Mesenteric fat pad (tissue), 1 donor: Measurements from ENCODE around the gene HOXC5. TPM values are rescaled to one million over a fixed set of nuclear protein-coding genes. Genes with fewer than 3 reads are reported as not detected.

Source experiments
- DNase-seq: peaks from one replicate; pipeline ENCODE4 v3.0.0-alpha.2; 2020; ENCODE audit warnings: low spot score
- long read RNA-seq: library from polyadenylated mRNA; unstranded; transcript quantifications from one replicate; pipeline ENCODE4 v2.0.0, GENCODE V29; 2020
- total RNA-seq: library from RNA; stranded (reverse); fragmentation: NEBNext Ultra II Directional; extraction: Animal tissue kit (Norgen Biotek cat#: 25700); gene quantifications from one replicate; pipeline ENCODE4 v1.2.1, GENCODE V29; 2021
- donor health status: DM: yes; HTN: yes; CAD: no.

The HOXC5 gene
- total RNA-seq: 0.55 TPM
- long read RNA-seq, partial matches to known transcripts: 0 of 3 reads
- long read RNA-seq, other reads (novel, unspliced or antisense): 0 of 3 reads

- no peak for DNase-seq
Measured at GRCh38 chr12:54032627-54033100, at the start of gene HOXC5. HOXC5 (plus strand) TSS chr12:54033050; CDS start chr12:54033123, 73 bp downstream.

DNA sequence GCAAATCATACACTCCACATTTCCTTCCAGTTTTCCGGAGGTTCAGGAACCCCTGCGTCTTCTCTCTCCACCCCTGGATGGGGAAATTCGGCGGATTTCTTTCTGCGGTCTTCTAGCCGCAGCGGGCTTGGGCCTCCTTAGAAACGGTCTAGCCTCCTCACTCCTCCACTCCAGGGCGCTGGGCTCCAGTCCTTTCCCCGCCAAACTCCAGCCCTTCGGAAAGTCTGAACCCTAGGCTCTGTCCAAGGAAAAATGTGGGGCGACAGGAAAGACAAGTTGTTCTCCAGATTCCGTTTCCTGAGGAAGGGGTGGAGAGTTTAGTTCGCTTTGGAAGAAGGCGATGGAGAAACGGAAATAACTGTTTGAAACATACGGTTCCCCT lies 49.3 kb upstream of the HOXC5 start:
- DNase-seq: no peak

DNA sequence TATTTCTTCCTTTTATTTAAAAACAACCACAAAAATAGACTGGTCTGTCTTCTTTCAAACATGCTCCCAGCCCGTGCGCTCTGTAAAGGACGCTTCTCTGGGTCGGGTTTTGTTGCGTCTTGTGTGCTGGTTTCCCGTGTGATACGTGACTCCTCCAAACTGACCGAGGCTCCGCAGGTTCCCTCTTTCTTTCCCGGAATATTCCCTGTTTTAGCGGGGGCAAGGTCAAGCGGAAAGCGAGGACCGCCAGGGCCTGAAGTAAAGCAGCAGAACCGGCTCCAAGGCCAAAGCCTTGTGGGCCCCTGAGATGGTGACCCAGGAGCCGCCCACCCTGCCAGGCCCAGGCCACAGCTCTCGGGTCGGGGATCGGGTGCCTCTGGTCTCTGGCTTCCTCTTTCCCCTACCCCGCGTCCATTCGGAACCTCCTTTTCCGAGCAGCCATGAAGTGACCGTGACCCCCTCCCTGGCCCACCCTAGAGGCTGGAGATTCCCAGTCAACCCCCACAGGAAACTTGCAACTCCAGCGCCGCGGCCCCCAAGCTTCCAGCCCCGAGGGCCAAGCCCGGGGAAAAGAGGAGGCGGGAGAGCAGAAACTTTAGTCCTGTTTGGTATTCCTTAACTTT lies 48.8 kb upstream of the HOXC5 start:
- no peak for DNase-seq

DNA sequence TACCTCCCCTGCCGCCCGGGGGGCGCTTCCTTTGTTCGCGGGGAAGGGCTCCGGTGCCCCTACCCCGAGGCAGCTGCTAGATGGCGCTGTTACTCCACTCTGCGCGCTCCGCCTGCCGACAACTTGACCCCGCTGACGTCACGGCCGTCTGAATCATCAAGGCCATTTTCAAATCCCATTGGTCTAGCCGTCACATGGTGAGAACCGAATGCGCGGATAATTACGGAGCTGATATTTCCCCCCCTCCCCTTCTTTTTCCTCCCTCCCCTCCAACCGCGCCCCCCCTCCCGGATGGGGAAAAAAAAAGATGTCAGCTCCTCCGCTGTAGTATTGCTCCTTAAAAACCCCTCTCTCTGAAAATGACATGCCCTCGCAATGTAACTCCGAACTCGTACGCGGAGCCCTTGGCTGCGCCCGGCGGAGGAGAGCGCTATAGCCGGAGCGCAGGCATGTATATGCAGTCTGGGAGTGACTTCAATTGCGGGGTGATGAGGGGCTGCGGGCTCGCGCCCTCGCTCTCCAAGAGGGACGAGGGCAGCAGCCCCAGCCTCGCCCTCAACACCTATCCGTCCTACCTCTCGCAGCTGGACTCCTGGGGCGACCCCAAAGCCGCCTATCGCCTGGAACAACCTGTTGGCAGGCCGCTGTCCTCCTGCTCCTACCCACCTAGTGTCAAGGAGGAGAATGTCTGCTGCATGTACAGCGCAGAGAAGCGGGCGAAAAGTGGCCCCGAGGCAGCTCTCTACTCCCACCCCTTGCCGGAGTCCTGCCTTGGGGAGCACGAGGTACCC lies 47.8 kb upstream of the HOXC5 start, which contains the start of gene HOXC10:
Gene HOXC10 (plus strand): TSS at position 246 of the 791 bp plus-strand sequence. CDS start 114 bp downstream, at position 360.
- no peak for DNase-seq

GRCh38 chr12:53985692-53985993 lies 47.2 kb upstream of the HOXC5 start:
- no peak for DNase-seq

- DNase-seq: no peak
Measured at GRCh38 chr12:53985994-53986685, 46.7 kb upstream of the HOXC5 start.

DNA sequence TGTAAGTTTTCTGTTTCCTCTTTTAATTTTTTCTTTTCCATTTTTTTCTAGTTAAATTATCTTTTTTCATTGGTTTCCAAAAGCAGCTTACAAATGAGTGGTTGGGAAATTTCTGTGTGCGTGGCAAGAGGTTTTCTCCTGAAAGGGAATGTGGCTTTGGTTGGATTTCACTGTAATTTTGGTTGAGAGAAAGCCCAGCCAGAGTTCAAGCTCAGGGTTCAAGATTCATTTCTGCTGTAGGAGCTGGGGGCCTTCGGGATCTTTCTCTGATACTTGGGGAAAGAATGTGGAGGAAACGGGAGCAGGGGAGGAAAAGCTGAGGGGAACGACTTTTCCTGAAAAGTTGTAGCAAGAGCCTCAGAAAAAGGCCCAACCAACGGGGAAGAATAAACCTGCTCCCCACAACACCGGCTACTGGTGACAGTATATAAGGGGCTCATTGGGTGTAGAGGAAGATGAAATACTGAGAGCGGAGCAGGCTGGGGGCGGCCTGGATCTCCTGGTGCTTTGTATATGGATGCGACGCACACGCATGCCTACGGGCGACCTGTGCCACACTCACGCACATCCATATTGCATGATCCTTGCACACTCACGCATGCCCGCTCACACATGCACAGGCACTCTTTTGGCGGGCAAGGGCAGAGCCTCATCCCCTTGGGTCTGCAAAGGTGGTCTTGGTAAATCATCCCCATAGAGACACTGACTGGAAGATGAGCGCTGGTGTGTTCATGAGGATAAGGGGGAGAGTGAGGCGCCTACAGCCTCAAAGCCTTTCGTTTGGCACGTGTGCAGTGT lies 46.0 kb upstream of the HOXC5 start:
- DNase-seq: no peak

DNA sequence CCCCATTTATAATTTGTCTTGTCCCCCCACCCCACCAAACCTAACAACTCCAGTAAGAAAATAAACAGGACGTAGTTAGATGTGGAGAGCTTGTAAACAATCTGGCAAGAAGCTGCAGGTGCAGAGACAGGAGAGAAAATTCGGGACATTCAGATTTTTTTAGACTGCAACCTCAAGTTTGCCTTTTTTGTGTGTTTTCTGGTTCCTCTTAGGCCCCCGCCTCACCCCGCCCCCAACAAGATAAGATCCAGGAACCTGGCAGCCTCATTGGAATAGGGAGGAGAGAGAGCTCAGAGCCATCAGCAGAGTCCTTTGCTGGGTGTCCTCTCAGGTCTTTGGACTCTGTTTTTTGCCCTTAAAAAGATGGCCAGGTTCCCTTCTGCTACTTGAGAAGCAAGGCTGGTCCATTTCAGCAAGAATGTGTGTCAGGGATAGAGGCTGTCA lies 45.0 kb upstream of the HOXC5 start:
- DNase-seq: no peak

DNA sequence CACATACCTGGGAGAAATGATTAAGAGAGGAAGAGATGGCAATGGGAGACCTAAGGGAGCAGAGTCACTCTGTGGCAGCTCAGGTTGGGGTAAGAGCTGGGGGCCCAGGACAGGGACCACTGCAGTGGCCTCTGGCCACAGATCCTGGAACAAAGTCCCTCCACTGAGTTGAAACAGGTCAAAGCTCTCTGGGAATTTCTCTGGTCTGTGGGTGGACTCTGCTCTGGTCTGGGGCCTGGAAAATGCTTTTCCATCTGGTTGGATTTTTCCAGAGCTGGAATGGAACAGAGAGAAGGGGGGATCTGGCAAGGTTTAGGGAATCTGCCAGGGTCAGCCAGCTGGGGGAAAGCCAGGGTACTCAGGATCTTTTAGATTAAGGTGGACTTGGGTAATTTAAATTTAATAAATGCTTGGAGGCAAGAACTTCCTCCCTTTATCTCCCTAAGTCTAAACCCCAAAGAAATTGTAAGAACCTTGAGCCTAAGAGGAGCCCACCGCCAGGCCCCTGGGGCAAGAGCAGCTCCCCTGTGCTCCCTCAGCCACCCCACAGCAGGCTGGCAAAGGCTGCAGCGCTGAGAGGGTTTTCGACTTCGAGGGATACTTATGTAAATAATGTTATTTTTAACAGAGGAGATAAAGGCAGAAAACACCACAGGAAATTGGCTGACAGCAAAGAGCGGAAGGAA lies 44.2 kb upstream of the HOXC5 start:
- DNase-seq: no peak

- no peak for DNase-seq
Measured at GRCh38 chr12:53989227-53990113, 43.4 kb upstream of the HOXC5 start.

DNA sequence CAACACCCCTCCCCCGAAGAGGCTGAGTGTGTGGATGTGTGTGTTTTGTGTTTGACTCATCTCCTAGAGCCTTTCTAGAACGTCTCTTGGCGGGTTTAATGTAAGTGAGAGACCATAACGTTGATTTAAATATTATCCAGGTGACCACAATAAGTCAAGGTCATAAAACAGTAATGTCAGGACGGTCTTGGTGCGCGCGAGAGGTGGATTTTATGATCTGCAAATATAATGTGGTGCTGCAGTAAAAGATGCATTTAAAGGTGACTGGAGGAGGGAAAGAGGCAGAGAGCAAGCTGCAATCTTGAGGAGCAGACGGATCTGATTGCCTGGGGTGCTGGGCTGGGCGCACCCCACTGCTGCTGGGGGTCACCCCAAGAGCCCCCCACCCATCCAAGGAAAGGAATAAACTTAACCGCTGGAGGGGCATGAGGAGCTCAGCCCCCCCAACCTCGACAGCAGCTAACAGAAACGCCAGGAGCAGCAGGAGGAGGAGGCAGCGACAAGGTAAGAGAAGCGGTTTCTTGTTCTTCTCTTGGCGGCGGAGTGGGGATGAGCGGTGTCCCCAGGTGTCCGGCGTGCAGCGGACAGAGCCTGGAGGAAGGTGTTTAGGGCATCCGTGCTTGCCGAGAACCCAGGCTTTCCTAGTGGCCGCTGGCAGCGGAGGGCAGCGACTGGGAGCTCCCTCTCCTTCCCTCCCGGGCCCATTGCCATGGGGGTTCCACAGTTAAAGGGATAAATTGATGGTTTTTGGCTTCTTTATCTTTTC lies 42.4 kb upstream of the HOXC5 start:
- DNase-seq: no peak

- DNase-seq: no peak
Measured at GRCh38 chr12:53991077-53991460, 41.8 kb upstream of the HOXC5 start.

DNA sequence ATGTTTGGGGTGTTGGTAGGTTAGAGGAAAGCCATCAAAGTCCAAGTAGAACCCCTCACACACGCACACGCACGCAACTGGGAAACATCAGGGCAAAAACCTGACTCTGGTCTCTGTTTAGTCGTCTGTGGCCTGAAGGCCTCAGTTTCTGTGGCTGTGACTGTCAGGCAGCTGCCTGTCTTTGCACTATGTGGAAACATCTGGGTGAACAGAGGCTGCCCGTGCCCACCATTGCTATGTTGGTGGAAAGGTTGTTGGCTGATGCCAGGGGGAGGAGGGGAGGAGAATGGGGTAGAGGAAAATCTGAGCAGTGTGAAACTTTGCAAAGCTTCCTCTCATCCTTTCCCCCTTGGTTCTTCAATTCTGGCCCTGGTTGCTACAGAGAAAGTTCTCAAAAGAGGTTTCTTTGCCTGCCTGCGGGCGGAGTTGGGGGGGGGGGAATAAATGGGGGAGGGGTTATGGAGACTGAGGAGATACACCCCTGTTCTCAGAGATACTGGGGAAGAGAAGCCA lies 40.4 kb upstream of the HOXC5 start:
- no peak for DNase-seq

- DNase-seq: no peak
Measured at GRCh38 chr12:53993162-53994008, 39.5 kb upstream of the HOXC5 start.

DNA sequence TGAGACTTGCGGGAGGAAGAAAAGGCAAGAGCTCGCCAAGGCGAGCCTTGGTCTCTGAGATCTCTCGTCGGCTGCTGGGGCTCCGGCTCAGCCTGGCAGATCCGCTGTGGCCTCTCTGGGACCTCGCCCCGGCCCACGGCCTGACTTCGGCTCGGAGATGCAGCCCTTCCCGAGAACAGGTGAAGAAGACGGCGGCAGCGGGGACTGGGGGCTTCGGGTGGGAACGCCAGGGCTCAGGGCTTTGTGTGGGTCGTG lies 38.9 kb upstream of the HOXC5 start:
- no peak for DNase-seq

DNA sequence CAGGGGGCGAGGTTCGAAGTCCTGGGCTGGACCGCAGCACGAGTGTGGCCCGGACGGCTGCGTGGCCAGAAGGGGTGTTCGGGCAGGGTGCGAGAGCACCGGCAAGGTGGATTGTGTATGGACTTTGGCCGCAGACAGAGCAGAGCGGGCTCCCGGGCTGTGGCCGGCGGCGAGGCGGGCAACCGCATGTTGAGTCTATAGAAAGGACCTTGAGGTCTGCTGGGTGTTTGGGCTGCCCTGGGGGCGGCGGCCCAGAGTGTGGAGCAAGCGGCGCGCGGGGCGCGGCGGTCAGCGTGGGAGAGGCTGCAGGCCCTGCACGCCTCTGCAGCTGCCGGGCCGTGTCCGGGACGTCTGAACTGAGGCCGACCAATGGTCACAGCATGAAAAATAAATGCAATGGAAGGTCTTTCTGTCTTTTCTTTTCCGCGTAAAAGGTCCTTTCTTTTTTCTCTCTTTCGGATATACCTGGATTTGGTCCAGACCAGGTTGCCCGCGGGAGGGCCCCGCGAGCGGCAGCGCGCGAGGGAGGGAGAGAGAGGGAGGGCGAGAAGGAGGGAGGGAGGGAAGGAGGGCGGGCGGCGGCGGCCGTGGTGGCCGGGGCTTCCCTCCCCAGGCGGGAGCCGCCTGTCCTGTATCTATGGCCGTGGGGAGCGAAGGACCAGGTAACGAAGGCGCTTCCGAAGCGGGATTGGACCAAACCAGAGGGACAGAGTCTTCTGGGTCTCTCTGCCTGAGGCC lies 38.4 kb upstream of the HOXC5 start:
- no peak for DNase-seq

- DNase-seq: no peak
Measured at GRCh38 chr12:53995002-53995377, 37.9 kb upstream of the HOXC5 start.
